Heart left ventricle (tissue), 13 donors: ENCODE measurements around the gene ABCC1.

Experiments used
- CTCF ChIP-seq, 12 donors: fragments of 200-600 bp; sonication (generic) in 4 of 12; IDR thresholded peaks; one replicate each; pipeline versions ENCODE4 v1.5.0 to v1.8.0; 2018 to 2022; ENCODE audit warnings: antibody characterized with exemption in 12 of 12, mild to moderate bottlenecking in 5 of 12
- POLR2A ChIP-seq, 2 donors: fragments of 450-650 bp; IDR thresholded peaks; one replicate each; pipeline ENCODE4 v1.6.1; 2017; ENCODE audit warnings: antibody characterized with exemption in 2 of 2, mild to moderate bottlenecking in 2 of 2, moderate library complexity in 2 of 2
- donor health status: ischemic (EF 13 %, LVEDD 7.1; RV severe dilation, severe dysfunction).
- donor health status: DM: no; HTN: yes; CAD: no.
- donor health status: DM: no; HTN: no; CAD: no.
- donor health status: ischemic (EF 25% LVEDD 6.9; RV normal size, moderate dysfunction).
- donor health status: ischemic (EF 25% LVEDD 5.7; RV mildly dilated, moderate dysfunction).
- donor health status: ischemic (EF 35%, LVEDD 5.7; RV mildly dilated, moderate dysfunction).
- donor health status: nonischemic (EF 11% LVEDD 7.7; RV severe dilation, severe dysfunction).
- donor health status: DM: yes; HTN: yes; CAD: no.
- donor health status: PGD.
- donor health status: ischemic (EF 29% LVEDD 5.4; RV normal size, mild dysfunction).
- donor health status: nonischemic (EF 23%, LVEDD 6.1; RV moderate dilation, normal function).

GRCh38 chr16:16172991-16173390, 223.6 kb downstream of the ABCC1 start:
- no peak for TF ChIP-seq POLR2A (IDR thresholded peaks at IDR 0.05)
- TF ChIP-seq CTCF (IDR thresholded peaks at IDR 0.05): no peak
